Mesenchymal stem cell (in vitro differentiated cells and primary cell): ENCODE data around the gene TRAF3.

Experiments
- DNase-seq: peaks from one replicate; pipeline ENCODE4 v3.0.0-alpha.2; 2013
- H2AFZ ChIP-seq: one replicate; pipeline ENCODE4 v1.6.1; 2013; ENCODE audit warnings: low read depth, mild to moderate bottlenecking, control low read depth, inconsistent platforms, low read length, moderate library complexity
- H2AK5ac ChIP-seq: 2 replicates; pipeline ENCODE4 v1.6.1; 2013; ENCODE audit warnings: low read length, moderate library complexity, mild to moderate bottlenecking, inconsistent platforms; ENCODE audit not compliant: severe bottlenecking
- H2BK120ac ChIP-seq: one replicate; pipeline ENCODE4 v1.6.1; 2013; ENCODE audit warnings: low read depth, mild to moderate bottlenecking, inconsistent platforms, low read length, moderate library complexity
- H2BK12ac ChIP-seq, 2 experiments: one replicate each; pipeline ENCODE4 v1.6.1; 2013; ENCODE audit warnings: inconsistent platforms in 2 of 2, low read length in 2 of 2, mild to moderate bottlenecking in 2 of 2, moderate library complexity in 2 of 2, control low read depth in 1 of 2
- H2BK15ac ChIP-seq: one replicate; pipeline ENCODE4 v1.6.1; 2013; ENCODE audit warnings: mild to moderate bottlenecking, low read depth, inconsistent platforms; ENCODE audit not compliant: poor library complexity, severe bottlenecking
- H2BK5ac ChIP-seq: 2 replicates; pipeline ENCODE4 v1.6.1; 2013; ENCODE audit warnings: low read depth, mild to moderate bottlenecking, low read length, control low read depth, inconsistent platforms; ENCODE audit not compliant: poor library complexity, severe bottlenecking
- H3K14ac ChIP-seq, 2 experiments: one replicate each; pipeline ENCODE4 v1.6.1; 2013; ENCODE audit warnings: inconsistent platforms in 2 of 2, low read length in 2 of 2, control low read depth in 1 of 2, mild to moderate bottlenecking in 1 of 2, moderate library complexity in 1 of 2
- H3K18ac ChIP-seq, 2 experiments: one replicate each; pipeline ENCODE4 v1.6.1; 2013; ENCODE audit warnings: inconsistent platforms in 2 of 2, low read length in 2 of 2, control low read depth in 1 of 2, low read depth in 1 of 2, mild to moderate bottlenecking in 1 of 2
- H3K23ac ChIP-seq, 2 experiments: one replicate each; pipeline ENCODE4 v1.6.1; 2013; ENCODE audit warnings: inconsistent platforms in 2 of 2, low read length in 2 of 2, mild to moderate bottlenecking in 2 of 2, moderate library complexity in 2 of 2, control low read depth in 1 of 2
- H3K27ac ChIP-seq: 2 replicates; pipeline ENCODE4 v1.5.1; 2013; ENCODE audit warnings: mild to moderate bottlenecking, moderate library complexity, low read length, control low read depth, inconsistent platforms; ENCODE audit not compliant: poor library complexity, severe bottlenecking
- H3K27me3 ChIP-seq, 2 experiments: 2 replicates each; pipeline versions ENCODE4 v1.6.1 to v1.7.0; 2013; ENCODE audit warnings: low read length in 2 of 2, mild to moderate bottlenecking in 2 of 2, moderate library complexity in 2 of 2, control low read depth in 1 of 2, inconsistent platforms in 1 of 2; ENCODE audit not compliant: control insufficient read depth in 1 of 2, insufficient read depth in 1 of 2
- H3K36me3 ChIP-seq, 2 experiments: 2 replicates each; pipeline versions ENCODE4 v1.6.1 to v1.7.0; 2013; ENCODE audit warnings: low read length in 2 of 2, control low read depth in 1 of 2, inconsistent platforms in 1 of 2, low read depth in 1 of 2, mild to moderate bottlenecking in 1 of 2; ENCODE audit not compliant: insufficient read depth in 2 of 2, control insufficient read depth in 1 of 2
- H3K4ac ChIP-seq, 2 experiments: one replicate each; pipeline ENCODE4 v1.6.1; 2013; ENCODE audit warnings: inconsistent platforms in 2 of 2, low read length in 2 of 2, mild to moderate bottlenecking in 2 of 2, moderate library complexity in 2 of 2, control low read depth in 1 of 2, low read depth in 1 of 2
- H3K4me1 ChIP-seq: 2 replicates; pipeline ENCODE4 v1.6.1; 2013; ENCODE audit warnings: low read depth, low read length, control low read depth; ENCODE audit not compliant: control insufficient read depth, insufficient read depth
- H3K4me2 ChIP-seq: 2 replicates; pipeline ENCODE4 v1.6.1; 2013; ENCODE audit warnings: low read length, mild to moderate bottlenecking, inconsistent platforms; ENCODE audit not compliant: poor library complexity, severe bottlenecking
- H3K4me3 ChIP-seq, 2 experiments: 2 replicates each; pipeline versions ENCODE4 v1.5.1 to v1.7.0; 2013; ENCODE audit warnings: low read length in 2 of 2, mild to moderate bottlenecking in 2 of 2, control low read depth in 1 of 2, low read depth in 1 of 2; ENCODE audit not compliant: insufficient read depth in 1 of 2
- H3K79me1 ChIP-seq: replicated peaks from 2 replicates; pipeline ENCODE4 v1.6.1; 2013; ENCODE audit warnings: mild to moderate bottlenecking, control low read depth, low read length, inconsistent platforms; ENCODE audit not compliant: poor library complexity, severe bottlenecking
- H3K9ac ChIP-seq: 2 replicates; pipeline ENCODE4 v1.7.0; 2013; ENCODE audit warnings: mild to moderate bottlenecking, low read length, moderate library complexity
- H3K9me3 ChIP-seq: 2 replicates; pipeline ENCODE4 v1.7.0; 2013; ENCODE audit warnings: mild to moderate bottlenecking, low read length; ENCODE audit not compliant: control insufficient read depth
- H4K8ac ChIP-seq: one replicate; pipeline ENCODE4 v1.6.1; 2013; ENCODE audit warnings: inconsistent platforms, mild to moderate bottlenecking, low read length, moderate library complexity
- H4K91ac ChIP-seq: one replicate; pipeline ENCODE4 v1.6.1; 2013; ENCODE audit warnings: mild to moderate bottlenecking, low read length, inconsistent platforms
- WGBS: methylation state at CpG from one replicate; pipeline ENCODE4 v1.1.7; 2013; ENCODE audit warnings: mixed read lengths; 5-methylcytosine and 5-hydroxymethylcytosine counted together

Gene TRAF3

DNA sequence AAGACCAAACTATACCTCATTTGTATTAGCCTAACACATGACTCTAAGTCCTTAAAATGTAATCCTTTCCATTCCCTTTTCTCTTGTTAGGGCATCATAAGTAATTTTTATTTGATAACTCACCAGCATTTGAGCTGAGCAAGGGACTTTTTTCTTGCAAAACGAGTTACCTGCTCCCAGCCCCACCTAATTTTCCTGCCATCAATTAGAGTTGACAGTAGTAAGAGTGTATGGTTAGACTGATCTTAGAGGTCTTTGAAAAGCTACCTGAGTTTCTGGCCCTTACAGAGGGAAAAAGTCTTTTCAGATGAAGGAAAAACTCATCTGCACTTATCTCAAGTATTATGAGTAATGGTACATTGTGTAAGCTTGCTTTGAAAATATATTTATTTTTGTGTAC is 111.5 kb downstream of the TRAF3 start:
- Histone ChIP-seq H4K8ac (no peak overlapping the region), H3K4me2 (no peak overlapping the region), H2BK12ac (no peak overlapping the region), H3K36me3 (peaks cover 44 to 51% of the 10 kb centered on the region in 2 experiments), H3K14ac (no peak overlapping the region), H3K9me3 (no peaks in the 10 kb centered on the region), H3K27me3 (no peaks in the 10 kb centered on the region), H3K4me3 (no peak overlapping the region), H2BK15ac (no peak overlapping the region), H2AK5ac (no peak overlapping the region), H3K4me1 (peaks cover 8% of the 10 kb centered on the region), H3K9ac (no peak overlapping the region), H2BK5ac (no peak overlapping the region), H3K4ac (no peak overlapping the region), H2BK120ac (no peak overlapping the region), H2AFZ (no peak overlapping the region), H3K79me1 (peaks cover 1% of the 10 kb centered on the region), H4K91ac (no peak overlapping the region), H3K18ac (no peak overlapping the region), H3K23ac (no peak overlapping the region), H3K27ac (no peak overlapping the region)
- no CpG with 5 or more reads among the region's 1 CpG for WGBS
- DNase-seq: no peak

DNA sequence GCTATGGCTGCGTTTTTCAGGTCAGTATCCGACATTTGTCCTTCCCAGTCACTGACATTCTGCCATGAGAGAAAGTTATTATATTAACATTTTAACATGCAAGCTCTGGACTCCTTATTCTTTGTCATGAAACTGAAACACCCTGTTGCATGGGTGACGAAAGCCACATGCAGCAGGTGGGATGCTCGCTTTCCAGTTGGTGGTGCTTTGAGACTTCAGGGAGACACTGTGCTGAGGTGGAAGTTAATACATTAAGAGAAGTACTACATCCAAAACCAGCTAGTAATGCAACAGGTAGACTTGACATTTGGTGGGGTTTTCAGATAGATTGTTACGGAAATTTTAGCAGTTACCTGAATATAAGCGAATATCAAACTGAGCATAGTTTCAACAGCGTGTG is 112.4 kb downstream of the TRAF3 start:
- 97% methylated on average over 7 of the region's 7 CpGs for WGBS

DNA sequence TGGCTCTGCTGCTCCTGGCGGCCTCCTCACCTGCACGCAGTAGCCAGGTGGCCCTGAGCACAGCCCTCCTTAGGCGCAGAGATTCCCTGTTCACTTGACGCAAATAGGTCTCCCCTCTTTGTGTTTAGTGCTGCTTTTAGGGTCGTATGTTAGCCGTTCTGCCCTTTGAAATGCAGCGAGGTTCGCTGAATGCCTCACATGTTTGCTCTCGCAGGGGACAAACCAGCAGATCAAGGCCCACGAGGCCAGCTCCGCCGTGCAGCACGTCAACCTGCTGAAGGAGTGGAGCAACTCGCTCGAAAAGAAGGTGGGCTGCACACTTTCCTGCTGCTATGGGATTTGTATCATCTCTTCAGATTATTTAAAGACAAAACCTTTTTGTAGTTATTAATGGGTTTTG is 113.9 kb downstream of the TRAF3 start:
- 82% methylated on average over 13 of the region's 15 CpGs for WGBS
- Histone ChIP-seq H3K79me1 (peaks cover 1% of the 10 kb centered on the region), H3K4ac (no peak overlapping the region), H2BK12ac (no peak overlapping the region), H2BK5ac (no peak overlapping the region), H3K4me2 (no peak overlapping the region), H3K4me3 (no peak overlapping the region), H3K18ac (no peak overlapping the region), H3K27me3 (no peaks in the 10 kb centered on the region), H3K9ac (no peak overlapping the region), H2AFZ (no peak overlapping the region), H3K9me3 (no peaks in the 10 kb centered on the region), H3K36me3 (peaks cover 38 to 51% of the 10 kb centered on the region in 2 experiments), H2BK120ac (no peak overlapping the region), H3K14ac (no peak overlapping the region), H2BK15ac (no peak overlapping the region), H3K27ac (no peak overlapping the region), H3K4me1 (peaks cover 2% of the 10 kb centered on the region), H4K91ac (no peak overlapping the region), H2AK5ac (no peak overlapping the region), H3K23ac (no peak overlapping the region), H4K8ac (no peak overlapping the region)
- DNase-seq: no peak

More for the DNA sequence above, 112.4 kb downstream of the TRAF3 start:
- DNase-seq: no peak
- Histone ChIP-seq H3K9me3 (no peaks in the 10 kb centered on the region), H2BK120ac (no peak overlapping the region), H3K27ac (no peak overlapping the region), H3K36me3 (peaks cover 41 to 52% of the 10 kb centered on the region in 2 experiments), H3K79me1 (peaks cover 1% of the 10 kb centered on the region), H2BK5ac (no peak overlapping the region), H4K91ac (no peak overlapping the region), H3K4me2 (no peak overlapping the region), H3K9ac (no peak overlapping the region), H2BK15ac (no peak overlapping the region), H4K8ac (no peak overlapping the region), H3K23ac (no peak overlapping the region), H2AFZ (no peak overlapping the region), H3K27me3 (no peaks in the 10 kb centered on the region), H2BK12ac (no peak overlapping the region), H3K14ac (no peak overlapping the region), H3K4me1 (peaks cover 7% of the 10 kb centered on the region), H3K4ac (no peak overlapping the region), H3K4me3 (no peak overlapping the region), H3K18ac (no peak overlapping the region), H2AK5ac (no peak overlapping the region)

DNA sequence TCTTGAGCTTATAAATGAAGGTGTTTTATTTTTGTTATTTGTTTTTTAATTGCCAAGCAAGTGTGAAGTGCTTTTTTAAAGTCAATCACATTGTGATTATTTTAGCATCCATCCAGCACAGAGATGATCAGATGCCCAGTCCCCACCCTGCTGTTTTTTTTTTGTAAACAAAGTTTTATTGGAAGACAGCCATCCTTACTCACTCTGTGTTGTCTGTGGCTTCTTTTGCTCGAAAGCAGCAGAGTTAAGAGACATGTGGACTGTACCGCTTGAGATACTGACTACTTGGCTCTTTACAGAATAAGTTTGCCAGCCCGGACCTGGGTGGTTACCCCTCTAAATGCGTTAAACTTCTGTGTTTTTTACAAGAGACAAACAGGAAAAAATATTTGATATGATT is 114.3 kb downstream of the TRAF3 start:
- no peak overlapping the region for H4K8ac ChIP-seq
- H2BK12ac ChIP-seq: no peak overlapping the region
- H3K9me3 ChIP-seq: no peaks in the 10 kb centered on the region
- no peak overlapping the region for H3K27ac ChIP-seq
- no peak overlapping the region for H3K23ac ChIP-seq
- H3K14ac ChIP-seq: no peak overlapping the region
- no peak overlapping the region for H4K91ac ChIP-seq
- no peak overlapping the region for H2BK15ac ChIP-seq
- H3K27me3 ChIP-seq: no peaks in the 10 kb centered on the region
- peaks cover 2% of the 10 kb centered on the region for H3K4me1 ChIP-seq
- H3K4me3 ChIP-seq: no peak overlapping the region
- DNase-seq: peak; percentile 80
- H3K9ac ChIP-seq: no peak overlapping the region
- H2BK120ac ChIP-seq: no peak overlapping the region
- H2AFZ ChIP-seq: no peak overlapping the region
- peaks cover 33 to 47% of the 10 kb centered on the region in 2 experiments for H3K36me3 ChIP-seq
- H3K4me2 ChIP-seq: no peak overlapping the region
- no peak overlapping the region for H2BK5ac ChIP-seq
- WGBS: 46% methylated on average over 2 of the region's 4 CpGs
- no peak overlapping the region for H2AK5ac ChIP-seq
- no peak overlapping the region for H3K4ac ChIP-seq
- no peak overlapping the region for H3K18ac ChIP-seq
- H3K79me1 ChIP-seq: peaks cover 1% of the 10 kb centered on the region
